HepG2 (cell line): Measurements from ENCODE around the gene BRCA1. TPM values are rescaled to one million over a fixed set of nuclear protein-coding genes. Genes with fewer than 3 reads are reported as not detected.

Experiments
- BCLAF1 ChIP-seq: fragments of 450-650 bp; IDR thresholded peaks from 2 replicates; pipeline ENCODE4 v1.6.1; 2017; ENCODE audit warnings: mild to moderate bottlenecking
- CEBPZ ChIP-seq: IDR thresholded peaks from 2 replicates; pipeline ENCODE4 v1.6.1; 2012; ENCODE audit warnings: low read length, improper control_type of control experiment
- MED13 ChIP-seq: sonication (generic); formaldehyde crosslinking; IDR thresholded peaks from 2 replicates; pipeline ENCODE4 v1.5.0; 2020; ENCODE audit warnings: missing genetic modification reagents
- NCOA1 ChIP-seq: sonication (generic); formaldehyde crosslinking; IDR thresholded peaks from 2 replicates; pipeline ENCODE4 v1.9.0; 2021; ENCODE audit warnings: missing genetic modification reagents
- NFIB ChIP-seq: sonication (generic); formaldehyde crosslinking; IDR thresholded peaks from 2 replicates; pipeline ENCODE4 v1.9.0; 2021; ENCODE audit warnings: missing genetic modification reagents, mild to moderate bottlenecking, borderline replicate concordance
- PCBP2 ChIP-seq: fragments of 200-400 bp; formaldehyde crosslinking; optimal IDR thresholded peaks from 2 replicates; pipeline ENCODE3; 2018; ENCODE audit warnings: low read length, low read depth; ENCODE audit not compliant: poor library complexity, severe bottlenecking
- PTBP1 ChIP-seq: fragments of 200-400 bp; formaldehyde crosslinking; IDR thresholded peaks from 2 replicates; pipeline ENCODE4 v1.6.1; 2018; ENCODE audit warnings: low read length, low read depth; ENCODE audit not compliant: poor library complexity, severe bottlenecking
- SCMH1 ChIP-seq: sonication (generic); formaldehyde crosslinking; IDR thresholded peaks from 2 replicates; pipeline ENCODE4 v1.9.0; 2021; ENCODE audit warnings: missing genetic modification reagents, mild to moderate bottlenecking, borderline replicate concordance
- SETDB1 ChIP-seq: sonication (generic); formaldehyde crosslinking; IDR thresholded peaks from 2 replicates; pipeline ENCODE4 v1.5.1; 2020; ENCODE audit warnings: missing genetic modification reagents, mild to moderate bottlenecking, borderline replicate concordance
- SRSF4 ChIP-seq: fragments of 200-400 bp; formaldehyde crosslinking; IDR thresholded peaks from one replicate; pipeline ENCODE4 v1.6.1; 2018; ENCODE audit warnings: mild to moderate bottlenecking, low read depth, low read length, moderate library complexity; ENCODE audit not compliant: poor library complexity, severe bottlenecking
- ZBTB43 ChIP-seq: sonication (generic); formaldehyde crosslinking; conservative IDR thresholded peaks from 2 replicates; pipeline ENCODE4 v1.4.0; 2020; ENCODE audit warnings: missing genetic modification reagents
- ZFY ChIP-seq: sonication (generic); formaldehyde crosslinking; IDR thresholded peaks from 2 replicates; pipeline ENCODE4 v1.4.0; 2020; ENCODE audit warnings: missing genetic modification reagents
- ZKSCAN8 ChIP-seq: IDR thresholded peaks from 2 replicates; pipeline ENCODE4 v1.6.1; 2016; ENCODE audit warnings: borderline replicate concordance, missing genetic modification reagents, missing compliant biosample characterization
- ZNF619 ChIP-seq: sonication (generic); formaldehyde crosslinking; IDR thresholded peaks from 2 replicates; pipeline ENCODE4 v1.4.0; 2020; ENCODE audit warnings: mild to moderate bottlenecking, missing genetic modification reagents
- ZNF629 ChIP-seq: sonication (generic); formaldehyde crosslinking; conservative IDR thresholded peaks from 2 replicates; pipeline ENCODE4 v1.5.0; 2020; ENCODE audit warnings: missing genetic modification reagents
- ZNF761 ChIP-seq: sonication (generic); formaldehyde crosslinking; conservative IDR thresholded peaks from 2 replicates; pipeline ENCODE4 v1.4.0; 2020; ENCODE audit warnings: mild to moderate bottlenecking, missing genetic modification reagents
- ZZZ3 ChIP-seq: sonication (generic); formaldehyde crosslinking; IDR thresholded peaks from 2 replicates; pipeline ENCODE4 v1.4.0; 2020; ENCODE audit warnings: missing genetic modification reagents, mild to moderate bottlenecking, borderline replicate concordance
- polyA plus RNA-seq, 8 experiments: library from polyadenylated mRNA; depleted of rRNA in 3 of 8; stranded (reverse) in 7 of 8; unstranded in 1 of 8; fragments of >200 nt; fragmentation: Illumina TruSeq in 4 of 8; extraction: Trizol in 4 of 8; gene quantifications; 2 replicates each; pipeline versions ENCODE4 v1.2.1 to v1.2.3, GENCODE V29; 2011 to 2016; ENCODE audit warnings: low read depth in 4 of 8, missing spikeins in 1 of 8, mixed read lengths in 1 of 8; ENCODE audit not compliant: insufficient read depth in 1 of 8
- total RNA-seq, 5 experiments: library from RNA; depleted of rRNA; stranded (reverse); fragments of >200 nt; fragmentation: Illumina TruSeq; extraction: Trizol; gene quantifications; 2 replicates each; pipeline ENCODE4 v1.2.3, GENCODE V29; 2016; ENCODE audit warnings: low read depth in 1 of 5

Gene BRCA1
- total and polyA plus RNA-seq, 2 of the 13 experiments (the other 11 are each of a cell fraction or from before 2014, with no cell fraction given), result 13.3 to 37.5 TPM

GRCh38 chr17:43068570-43069367 lies 56.4 kb downstream of the BRCA1 start (continued):
- TF ChIP-seq ZNF629, result peak; percentile 35; the same call in 1 of the 2 replicates
- no peak; the same call in 1 of the 2 replicates for TF ChIP-seq ZBTB43
- TF ChIP-seq NFIB (CRISPR knock-in tag), result no peak
- peak; percentile 31; the same call in 1 of the 2 replicates for TF ChIP-seq ZFY (CRISPR knock-in tag)
- TF ChIP-seq BCLAF1, result no peak
- no peak for TF ChIP-seq ZNF761 (CRISPR knock-in tag)
- TF ChIP-seq SETDB1 (CRISPR knock-in tag), result no peak
- TF ChIP-seq CEBPZ, result no peak
- no peak for TF ChIP-seq PCBP2
- TF ChIP-seq ZNF619 (CRISPR knock-in tag), result no peak
- TF ChIP-seq MED13, result 0 out of 2 replicates have a peak, but pooled peaks have one; percentile 37
- TF ChIP-seq NCOA1 (CRISPR knock-in tag), result peak; percentile 94; the same call in 1 of the 2 replicates
- TF ChIP-seq PTBP1, result no peak
- TF ChIP-seq ZZZ3 (CRISPR knock-in tag), result no peak
- TF ChIP-seq ZKSCAN8 (CRISPR knock-in tag), result peak; percentile 85; the same call in 1 of the 2 replicates
- no peak for TF ChIP-seq SCMH1
- no peak for TF ChIP-seq SRSF4
